Ishikawa (cell line): ENCODE measurements around the gene PDCL2.

Source experiments
- CEBPB ChIP-seq: IDR thresholded peaks from 2 replicates; pipeline ENCODE4 v1.6.1; 2012
- CREB1 ChIP-seq: IDR thresholded peaks from 2 replicates; pipeline ENCODE4 v1.6.1; 2012; ENCODE audit warnings: low read depth
- EGR1 ChIP-seq: IDR thresholded peaks from 2 replicates; pipeline ENCODE4 v1.6.1; 2012
- EP300 ChIP-seq: IDR thresholded peaks from 2 replicates; pipeline ENCODE4 v1.6.1; 2012; ENCODE audit warnings: borderline replicate concordance
- FOXM1 ChIP-seq: IDR thresholded peaks from 2 replicates; pipeline ENCODE4 v1.6.1; 2012; ENCODE audit warnings: low read depth, borderline replicate concordance
- NFIC ChIP-seq: IDR thresholded peaks from 2 replicates; pipeline ENCODE4 v1.6.1; 2012
- RAD21 ChIP-seq: IDR thresholded peaks from 2 replicates; pipeline ENCODE4 v1.6.1; 2012; ENCODE audit warnings: low read depth
- TAF1 ChIP-seq: IDR thresholded peaks from 2 replicates; pipeline ENCODE4 v1.6.1; 2012; ENCODE audit warnings: low read depth, mild to moderate bottlenecking
- TCF12 ChIP-seq: IDR thresholded peaks from 2 replicates; pipeline ENCODE4 v1.6.1; 2012; ENCODE audit warnings: low read depth
- TEAD4 ChIP-seq: IDR thresholded peaks from 2 replicates; pipeline ENCODE4 v1.6.1; 2012
- YY1 ChIP-seq: IDR thresholded peaks from 2 replicates; pipeline ENCODE4 v1.6.1; 2012; ENCODE audit warnings: low read depth
- ZBTB7A ChIP-seq: IDR thresholded peaks from 2 replicates; pipeline ENCODE4 v1.6.1; 2012; ENCODE audit warnings: low read depth
- TF ChIP-seq, protein P1 (sequence below): IDR thresholded peaks from 2 replicates; pipeline ENCODE4 v1.6.1; 2012
- TF ChIP-seq, protein P2 (sequence below): IDR thresholded peaks from 2 replicates; pipeline ENCODE4 v1.6.1; 2012; ENCODE audit warnings: low read depth, mild to moderate bottlenecking
- TF ChIP-seq, protein P3 (sequence below): IDR thresholded peaks from 2 replicates; pipeline ENCODE4 v1.6.1; 2012

PDCL2 gene

DNA sequence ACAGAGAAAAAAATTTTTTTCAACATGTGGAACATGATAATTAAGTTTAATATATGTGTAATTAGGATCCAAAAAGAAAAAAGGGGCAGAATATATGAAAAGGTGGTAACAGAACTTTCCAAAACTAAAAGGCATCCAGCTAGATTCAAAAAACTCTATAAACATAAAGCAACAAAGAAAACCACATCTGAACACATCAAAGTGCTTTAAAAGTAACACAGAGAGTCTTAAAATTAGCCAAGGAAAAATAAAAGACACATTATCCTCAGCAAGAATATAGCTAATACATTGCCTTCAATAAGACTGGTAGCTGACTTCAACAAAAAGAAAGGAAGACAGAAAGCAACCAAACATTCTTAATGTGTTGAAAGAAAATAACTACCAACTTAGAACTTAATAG lies 53.5 kb downstream of the PDCL2 start:
- TF ChIP-seq RAD21 = no peak
- no peak for TF ChIP-seq ZBTB7A
- no peak for TF ChIP-seq NFIC
- TF ChIP-seq FOXM1 = no peak
- TF ChIP-seq TCF12 = no peak
- TF ChIP-seq EP300 = no peak
- TF ChIP-seq, protein P1, sequence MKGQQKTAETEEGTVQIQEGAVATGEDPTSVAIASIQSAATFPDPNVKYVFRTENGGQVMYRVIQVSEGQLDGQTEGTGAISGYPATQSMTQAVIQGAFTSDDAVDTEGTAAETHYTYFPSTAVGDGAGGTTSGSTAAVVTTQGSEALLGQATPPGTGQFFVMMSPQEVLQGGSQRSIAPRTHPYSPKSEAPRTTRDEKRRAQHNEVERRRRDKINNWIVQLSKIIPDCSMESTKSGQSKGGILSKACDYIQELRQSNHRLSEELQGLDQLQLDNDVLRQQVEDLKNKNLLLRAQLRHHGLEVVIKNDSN = no peak
- TF ChIP-seq, protein P2, sequence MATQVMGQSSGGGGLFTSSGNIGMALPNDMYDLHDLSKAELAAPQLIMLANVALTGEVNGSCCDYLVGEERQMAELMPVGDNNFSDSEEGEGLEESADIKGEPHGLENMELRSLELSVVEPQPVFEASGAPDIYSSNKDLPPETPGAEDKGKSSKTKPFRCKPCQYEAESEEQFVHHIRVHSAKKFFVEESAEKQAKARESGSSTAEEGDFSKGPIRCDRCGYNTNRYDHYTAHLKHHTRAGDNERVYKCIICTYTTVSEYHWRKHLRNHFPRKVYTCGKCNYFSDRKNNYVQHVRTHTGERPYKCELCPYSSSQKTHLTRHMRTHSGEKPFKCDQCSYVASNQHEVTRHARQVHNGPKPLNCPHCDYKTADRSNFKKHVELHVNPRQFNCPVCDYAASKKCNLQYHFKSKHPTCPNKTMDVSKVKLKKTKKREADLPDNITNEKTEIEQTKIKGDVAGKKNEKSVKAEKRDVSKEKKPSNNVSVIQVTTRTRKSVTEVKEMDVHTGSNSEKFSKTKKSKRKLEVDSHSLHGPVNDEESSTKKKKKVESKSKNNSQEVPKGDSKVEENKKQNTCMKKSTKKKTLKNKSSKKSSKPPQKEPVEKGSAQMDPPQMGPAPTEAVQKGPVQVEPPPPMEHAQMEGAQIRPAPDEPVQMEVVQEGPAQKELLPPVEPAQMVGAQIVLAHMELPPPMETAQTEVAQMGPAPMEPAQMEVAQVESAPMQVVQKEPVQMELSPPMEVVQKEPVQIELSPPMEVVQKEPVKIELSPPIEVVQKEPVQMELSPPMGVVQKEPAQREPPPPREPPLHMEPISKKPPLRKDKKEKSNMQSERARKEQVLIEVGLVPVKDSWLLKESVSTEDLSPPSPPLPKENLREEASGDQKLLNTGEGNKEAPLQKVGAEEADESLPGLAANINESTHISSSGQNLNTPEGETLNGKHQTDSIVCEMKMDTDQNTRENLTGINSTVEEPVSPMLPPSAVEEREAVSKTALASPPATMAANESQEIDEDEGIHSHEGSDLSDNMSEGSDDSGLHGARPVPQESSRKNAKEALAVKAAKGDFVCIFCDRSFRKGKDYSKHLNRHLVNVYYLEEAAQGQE = no peak
- no peak for TF ChIP-seq CREB1
- no peak for TF ChIP-seq CEBPB
- TF ChIP-seq TAF1 = no peak
- TF ChIP-seq, protein P3, sequence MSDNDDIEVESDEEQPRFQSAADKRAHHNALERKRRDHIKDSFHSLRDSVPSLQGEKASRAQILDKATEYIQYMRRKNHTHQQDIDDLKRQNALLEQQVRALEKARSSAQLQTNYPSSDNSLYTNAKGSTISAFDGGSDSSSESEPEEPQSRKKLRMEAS = no peak
- no peak for TF ChIP-seq EGR1
- TF ChIP-seq TEAD4 = no peak
- no peak for TF ChIP-seq YY1

DNA sequence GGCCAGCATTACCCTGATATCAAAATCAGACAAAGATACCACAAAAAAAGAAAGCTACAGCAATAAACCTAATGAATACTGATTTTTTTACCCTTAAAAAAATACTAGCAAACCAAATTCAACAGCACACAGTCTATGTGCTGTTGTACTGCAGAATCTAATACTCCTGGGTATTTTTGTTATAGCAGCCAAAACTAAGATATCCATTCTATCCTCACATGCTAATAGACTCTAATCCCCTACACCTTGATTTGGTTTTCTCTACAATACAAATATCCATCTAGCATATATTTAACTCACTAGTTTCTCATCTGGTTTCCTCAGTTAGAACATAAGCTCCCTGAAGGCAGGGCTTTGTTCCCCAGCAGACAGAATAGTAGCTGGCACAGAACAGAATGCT lies 57.7 kb downstream of the PDCL2 start:
- no peak for TF ChIP-seq CREB1
- TF ChIP-seq EP300 = no peak
- TF ChIP-seq, protein P1 = no peak
- TF ChIP-seq RAD21 = no peak
- TF ChIP-seq, protein P2 = no peak
- TF ChIP-seq ZBTB7A = no peak
- TF ChIP-seq TCF12 = no peak
- no peak for TF ChIP-seq NFIC
- TF ChIP-seq, protein P3 = no peak
- TF ChIP-seq EGR1 = no peak
- TF ChIP-seq FOXM1 = no peak
- TF ChIP-seq YY1 = no peak

DNA sequence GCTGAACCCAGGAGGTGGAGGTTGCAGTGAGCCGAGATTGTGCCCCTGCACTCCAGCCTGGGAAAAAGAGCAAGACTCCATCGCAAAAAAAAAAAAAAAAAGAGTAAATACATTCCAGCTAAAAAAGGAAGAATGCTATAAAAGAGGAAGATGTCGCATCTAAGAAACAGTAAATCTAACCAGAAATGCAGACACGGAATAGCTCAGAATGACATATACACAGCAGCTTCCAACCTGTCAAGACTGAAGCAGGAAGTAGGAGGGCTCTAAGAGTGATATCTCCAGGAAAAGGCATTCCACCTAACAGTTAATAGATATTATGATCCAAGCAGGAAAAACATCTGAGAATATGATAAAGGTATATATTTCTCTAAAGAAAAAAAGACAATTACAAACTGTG lies 61.4 kb downstream of the PDCL2 start:
- TF ChIP-seq, protein P2 = no peak
- TF ChIP-seq TEAD4 = no peak
- no peak for TF ChIP-seq TCF12

DNA sequence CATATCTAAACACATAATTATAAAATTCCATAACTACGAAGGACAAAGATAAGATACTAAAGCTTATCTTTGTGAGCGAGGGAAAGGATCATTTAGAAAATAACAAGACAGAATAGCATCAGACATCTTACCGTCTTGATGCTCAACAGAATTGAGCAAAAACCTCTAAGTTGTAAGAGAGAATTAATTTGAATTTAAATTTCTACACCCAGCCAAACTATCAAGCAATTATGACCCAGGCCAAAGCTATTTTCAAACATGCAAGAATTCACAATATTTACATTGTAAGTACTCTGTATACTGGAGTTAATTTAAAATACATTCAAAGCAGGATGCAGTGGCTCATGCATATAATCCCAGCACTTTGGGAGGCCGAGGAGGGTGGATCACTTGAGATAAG lies 61.9 kb downstream of the PDCL2 start:
- TF ChIP-seq, protein P1 = no peak
- TF ChIP-seq RAD21 (no peak), EP300 (no peak), TAF1 (no peak), NFIC (no peak), TCF12 (no peak), YY1 (no peak)
- TF ChIP-seq, protein P2 = no peak
